Endothelial cell of umbilical vein (primary cell): Measurements from ENCODE around the gene EFNA4. TPM values are rescaled to one million over a fixed set of nuclear protein-coding genes. Genes with fewer than 3 reads are reported as not detected.

Experiments
- Bru-seq: library from RNA; stranded (reverse); fragments of 400-500 nt; gene quantifications from one replicate; lab custom pipeline; 2021; lab: Mats Ljungman, UMichigan
- BruChase-seq, 2 experiments: library from RNA; stranded (reverse); fragments of 400-500 nt; gene quantifications; one replicate each; lab custom pipeline; 2021; lab: Mats Ljungman, UMichigan
- BruUV-seq: library from RNA; stranded (reverse); fragments of 400-500 nt; replicated peaks from 2 replicates; lab custom pipeline; 2021; lab: Mats Ljungman, UMichigan
- CTCF ChIA-PET: fragments of 300-600, 350-600 bp; sonication (Branson Sonifier 250); formaldehyde crosslinking; loops from one replicate; lab custom pipeline; 2021; ENCODE audit warnings: antibody characterized with exemption, inconsistent platforms; lab: Charles Lee
- POLR2A ChIA-PET: fragments of 300-600, 350-600 bp; sonication (Branson Sonifier 250); formaldehyde crosslinking; loops from one replicate; lab custom pipeline; 2021; ENCODE audit warnings: antibody characterized with exemption, inconsistent platforms; lab: Charles Lee
- DNase-seq: peaks from one replicate; pipeline ENCODE4 v3.0.0-alpha.2; 2011; ENCODE audit warnings: low read depth, low spot score
- FAIRE-seq: peaks from 2 replicates; lab custom pipeline; 2011; peaks lifted over from hg19 to GRCh38; lab: Jason Lieb, UNC
- H2AFZ ChIP-seq: 2 replicates; pipeline ENCODE4 v1.6.0; 2012; ENCODE audit warnings: low read depth, low read length, control low read depth, inconsistent platforms
- H3K27ac ChIP-seq: 2 replicates; pipeline ENCODE4 v1.5.1; 2011; ENCODE audit warnings: low read depth, mild to moderate bottlenecking, control low read depth, low read length, moderate library complexity; ENCODE audit not compliant: insufficient read depth
- H3K27me3 ChIP-seq, 2 experiments: 2 replicates each; pipeline versions ENCODE4 v1.6.0 to v1.6.1; 2011; ENCODE audit warnings: low read length in 2 of 2, mixed read lengths in 1 of 2; ENCODE audit not compliant: control insufficient read depth in 2 of 2, insufficient read depth in 2 of 2
- H3K36me3 ChIP-seq, 2 experiments: 2 replicates in 1 of 2; 3 replicates in 1 of 2; pipeline ENCODE4 v1.5.1; 2011; ENCODE audit warnings: low read length in 2 of 2, mild to moderate bottlenecking in 1 of 2, moderate library complexity in 1 of 2; ENCODE audit not compliant: control insufficient read depth in 2 of 2, insufficient read depth in 2 of 2; ENCODE audit errors: extremely low read depth in 1 of 2
- H3K4me1 ChIP-seq: 3 replicates; pipeline ENCODE4 v1.5.1; 2011; ENCODE audit warnings: mild to moderate bottlenecking, low read length; ENCODE audit not compliant: control insufficient read depth, insufficient read depth; ENCODE audit errors: extremely low read depth
- H3K4me2 ChIP-seq: 2 replicates; pipeline ENCODE4 v1.6.1; 2011; ENCODE audit warnings: low read length, control low read depth, mixed read lengths; ENCODE audit not compliant: insufficient read depth
- H3K4me3 ChIP-seq, 3 experiments: fragments of 200-600 bp in 1 of 3; sonication (generic), shearing (Covaris generic) in 1 of 3; replicated peaks in 1 of 3; 2 replicates each; pipeline ENCODE4 v1.5.1; 2011 to 2016; ENCODE audit warnings: control low read depth in 3 of 3, low read length in 3 of 3, mild to moderate bottlenecking in 2 of 3, inconsistent platforms in 1 of 3, low read depth in 1 of 3, moderate library complexity in 1 of 3; ENCODE audit not compliant: insufficient read depth in 1 of 3
- H3K79me2 ChIP-seq: 2 replicates; pipeline ENCODE4 v1.6.0; 2012; ENCODE audit warnings: low read length, inconsistent platforms; ENCODE audit not compliant: control insufficient read depth, insufficient read depth
- H3K9ac ChIP-seq: replicated peaks from 2 replicates; pipeline ENCODE3; 2011; ENCODE audit warnings: low read length, control low read depth; ENCODE audit not compliant: insufficient read depth; ENCODE audit errors: extremely low read depth
- H3K9me1 ChIP-seq: replicated peaks from 3 replicates; pipeline ENCODE4 v1.6.0; 2011; ENCODE audit warnings: mild to moderate bottlenecking, low read length; ENCODE audit not compliant: control insufficient read depth, insufficient read depth; ENCODE audit errors: extremely low read depth
- H3K9me3 ChIP-seq: replicated peaks from 2 replicates; pipeline ENCODE4 v1.5.1; 2012; ENCODE audit warnings: low read length, inconsistent platforms; ENCODE audit not compliant: control insufficient read depth, insufficient read depth
- H4K20me1 ChIP-seq: replicated peaks from 2 replicates; pipeline ENCODE3; 2011; ENCODE audit warnings: mild to moderate bottlenecking, low read length; ENCODE audit not compliant: control insufficient read depth, insufficient read depth; ENCODE audit errors: extremely low read depth
- EZH2 ChIP-seq: IDR thresholded peaks from 2 replicates; pipeline ENCODE4 v1.6.1; 2012; ENCODE audit warnings: borderline replicate concordance, low read depth, mild to moderate bottlenecking, moderate library complexity, low read length, inconsistent platforms; ENCODE audit not compliant: severe bottlenecking
- POLR2A ChIP-seq: IDR thresholded peaks from 2 replicates; pipeline ENCODE4 v1.6.1; 2012; ENCODE audit warnings: low read depth, mild to moderate bottlenecking, control low read depth, low read length
- POLR2AphosphoS5 ChIP-seq: IDR thresholded peaks from 2 replicates; pipeline ENCODE4 v1.6.1; 2012; ENCODE audit warnings: low read depth, mild to moderate bottlenecking, control low read depth, low read length, moderate library complexity; ENCODE audit not compliant: insufficient read depth
- dilution Hi-C: fragments of 300-500 bp; cut with MboI; formaldehyde crosslinking; loops from one replicate; pipeline ENCODE4 v1.15.0; 2019; ENCODE audit warnings: low sequenced_read_pairs; ENCODE audit not compliant: extremely low pct_ligation_motif_present
- intact Hi-C: fragments of 100-400 bp; cut with micrococcal nuclease; formaldehyde crosslinking; loops from one replicate; pipeline ENCODE4 v1.10.0; 2022
- long read RNA-seq: library from polyadenylated mRNA; stranded (forward); transcript quantifications from one replicate; pipeline ENCODE4 v2.0.0, GENCODE V29; 2021
- polyA minus RNA-seq, 3 experiments: library from RNA; depleted of rRNA, polyadenylated mRNA; stranded (reverse); fragments of >200 nt; gene quantifications; 1 replicate in 1 of 3; 2 replicates in 2 of 3; pipeline ENCODE4 v1.2.3, GENCODE V29; 2011
- polyA plus RNA-seq, 4 experiments: library from polyadenylated mRNA; depleted of rRNA in 3 of 4; stranded (reverse) in 3 of 4; unstranded in 1 of 4; fragments of >200 nt; gene quantifications; 2 replicates each; pipeline versions ENCODE4 v1.2.1 to v1.2.3, GENCODE V29; 2011 to 2012; ENCODE audit warnings: missing spikeins in 1 of 4
- total RNA-seq: library from RNA; stranded (reverse); gene quantifications from 2 replicates; pipeline ENCODE4 v1.2.3, GENCODE V29; 2021

EFNA4 gene, protein sequence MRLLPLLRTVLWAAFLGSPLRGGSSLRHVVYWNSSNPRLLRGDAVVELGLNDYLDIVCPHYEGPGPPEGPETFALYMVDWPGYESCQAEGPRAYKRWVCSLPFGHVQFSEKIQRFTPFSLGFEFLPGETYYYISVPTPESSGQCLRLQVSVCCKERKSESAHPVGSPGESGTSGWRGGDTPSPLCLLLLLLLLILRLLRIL
- 16.5 and 17.5 TPM in 2 replicates for total RNA-seq
- polyA plus RNA-seq: 25.2 and 28.0 TPM in 2 replicates
- 23.2 and 26.4 TPM in 2 replicates for polyA plus RNA-seq (2011; cell fraction: cytosol; rRNA removed)
- polyA plus RNA-seq (2011; cell fraction: nucleus; rRNA removed): 13.1 and 13.8 TPM in 2 replicates
- 17.4 and 19.5 TPM in 2 replicates for polyA plus RNA-seq (2012)
- polyA minus RNA-seq: 15.3 and 15.7 TPM in 2 replicates
- 5.7 TPM for polyA minus RNA-seq (2011; cell fraction: cytosol; rRNA and poly(A)+ RNA removed)
- 4.5 and 7.1 TPM in 2 replicates for polyA minus RNA-seq (2011; cell fraction: nucleus; rRNA and poly(A)+ RNA removed)
- Bru-seq, nascent RNA: percentile 58 among the genes with signal in this experiment
- percentile 89 among the genes with signal in this experiment for BruChase-seq, experiment 1, labeled RNA remaining after a 6-hour chase
- BruChase-seq, experiment 2, labeled RNA remaining after a 2-hour chase: percentile 91 among the genes with signal in this experiment
- long read RNA-seq, transcript EFNA4-202 (4 exons, 1,263 nt): major isoform, 14 of 17 reads
- long read RNA-seq, partial matches to known transcripts: 1 of 17 reads
- long read RNA-seq, other reads (novel, unspliced or antisense): 2 of 17 reads

- Histone ChIP-seq H3K9me1 (no peaks in the 10 kb centered on the region), H3K27ac (peak within 1 kb of the TSS; percentile 36), H3K9ac (peak within 1 kb of the TSS; percentile 68), H3K4me2 (peak within 1 kb of the TSS; percentile 83), H3K36me3 (peaks cover 3 to 14% of the 10 kb centered on the region in 2 experiments), H3K9me3 (no peaks in the 10 kb centered on the region), H3K4me1 (peaks cover 10% of the 10 kb centered on the region), H3K79me2 (peaks cover 5% of the 10 kb centered on the region), H3K4me3 (peak within 1 kb of the TSS; percentile 66 to 98 (median 85)), H4K20me1 (no peaks in the 10 kb centered on the region), H3K27me3 (no peaks in the 10 kb centered on the region), H2AFZ (peak within 1 kb of the TSS; percentile 55)
- BruUV-seq: no TSS peak
- FAIRE-seq (peak; percentile 97), DNase-seq (peak; percentile 89)
- dilution Hi-C loops: no loop called here
- ChIA-PET CTCF (interaction anchor here (0.6 to 6.7 kb wide), 10 partner anchors 11 to 79 kb away, joined by 3 to 49 read pairs (median 5); partner anchors contain the start of genes ADAM15, DCST1, DCST2 and LENEP), POLR2A (no interaction called here)
- intact Hi-C loops: loop anchor here (1.0 kb wide), 2 partner anchors 21 to 126 kb away; no protein-coding TSS in a partner anchor
- peak; percentile 89 for TF ChIP-seq POLR2A
- no peak for TF ChIP-seq EZH2
- TF ChIP-seq POLR2AphosphoS5: peak; percentile 79
Measured at GRCh38 chr1:155063550-155064110, at the start of gene EFNA4. Gene EFNA4 (plus strand): TSS chr1:155063740. CDS start chr1:155063824, 84 bp downstream.
